ENCODE measurements around the gene LMF1.

Gene LMF1

DNA sequence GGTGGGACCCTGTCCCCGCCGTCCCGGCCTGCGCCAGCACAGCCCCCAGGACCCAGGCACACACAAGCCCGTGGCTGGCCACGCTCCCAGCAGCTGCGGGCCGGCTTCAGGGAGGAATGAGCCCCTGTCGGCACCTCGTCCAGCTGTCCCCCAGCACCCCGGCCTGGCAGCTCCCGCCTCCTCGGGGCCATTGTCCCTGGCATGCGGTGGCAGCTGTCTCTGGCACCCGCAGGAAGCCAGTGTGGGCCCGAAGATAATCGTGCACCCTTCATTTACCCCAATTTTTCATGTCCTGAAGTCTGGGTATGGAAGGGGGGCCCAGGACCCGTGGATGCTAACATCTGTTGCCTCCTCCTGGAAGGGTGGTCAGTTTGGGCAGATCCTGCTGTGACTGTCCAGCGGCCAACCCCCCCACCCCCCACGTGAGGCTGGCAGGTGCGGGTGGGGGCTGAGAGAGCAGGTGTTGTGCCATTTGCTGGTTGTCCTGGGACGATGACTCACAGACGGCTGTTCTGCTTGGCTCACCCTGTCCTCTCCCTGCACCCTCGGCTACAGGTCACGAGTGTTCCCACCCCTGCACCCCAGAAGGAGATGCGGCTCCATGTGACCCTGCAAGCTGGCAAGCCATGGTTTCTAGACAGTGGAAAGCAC, 4.0 kb upstream of the LMF1 start:
- no peaks in the 10 kb centered on the region for H3K36me3 ChIP-seq (ENCODE audit: insufficient read depth, insufficient read length, low read length)
- no peak for TF ChIP-seq YY1 (IDR thresholded peaks at IDR 0.05; ENCODE audit: insufficient read depth, insufficient read length)
- TF ChIP-seq ZNF274 (IDR thresholded peaks at IDR 0.05; ENCODE audit: low read depth, low read length): no peak
- no peak for TF ChIP-seq SUZ12 (IDR thresholded peaks at IDR 0.05; ENCODE audit: extremely low read depth, insufficient read depth, insufficient read length)
- H3K27me3 ChIP-seq (ENCODE audit: insufficient read depth, insufficient read length): peaks cover 31% of the 10 kb centered on the region
- no peak for DNase-seq (ENCODE audit: low read depth, low spot score)
- peaks cover 8% of the 10 kb centered on the region; the same call in 1 of the 2 replicates for H3K9me3 ChIP-seq (ENCODE audit: insufficient read depth, low read length)
- peaks cover 24% of the 10 kb centered on the region for H3K4me1 ChIP-seq (ENCODE audit: insufficient read depth, insufficient read length)
- H3K9ac ChIP-seq (ENCODE audit: insufficient read length, low read depth): no peak overlapping the region
- H3K4me3 ChIP-seq (ENCODE audit: insufficient read length, low read depth): no peak overlapping the region

DNA sequence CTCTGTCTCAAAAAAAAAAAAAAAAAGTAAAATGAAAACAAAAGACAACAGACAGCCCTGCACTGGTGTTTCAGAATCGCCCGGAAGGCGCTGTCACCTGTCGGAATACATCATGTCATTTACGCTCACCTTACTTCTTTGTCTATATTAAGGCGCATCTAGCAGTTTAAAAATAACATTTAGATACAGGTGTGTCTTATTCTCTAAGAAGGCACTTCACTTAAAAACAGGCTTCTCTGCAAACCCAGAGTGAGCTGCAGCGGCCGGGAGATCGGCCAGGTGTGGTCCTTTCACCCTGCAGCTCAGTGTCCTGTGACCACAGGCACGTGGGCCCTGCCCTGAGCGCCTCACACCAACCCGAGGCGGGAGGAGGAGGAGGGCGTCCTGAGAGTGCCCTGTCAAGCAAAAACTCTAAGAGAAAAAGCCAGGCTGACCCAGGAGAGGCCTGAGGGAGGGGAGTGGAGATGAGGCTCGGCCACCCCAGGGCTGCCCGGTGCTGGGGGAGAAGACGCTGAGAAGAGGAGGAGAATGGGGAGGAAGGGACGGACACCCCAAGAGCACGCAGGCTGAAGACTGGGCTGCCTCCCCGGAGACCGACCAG, 3.3 kb upstream of the LMF1 start:
- H3K9me3 ChIP-seq (ENCODE audit: insufficient read depth, low read length): peaks cover 8% of the 10 kb centered on the region; the same call in 1 of the 2 replicates
- peaks cover 29% of the 10 kb centered on the region for H3K4me1 ChIP-seq (ENCODE audit: insufficient read depth, insufficient read length)
- no peak for DNase-seq (ENCODE audit: low read depth, low spot score)
- peaks cover 31% of the 10 kb centered on the region for H3K27me3 ChIP-seq (ENCODE audit: insufficient read depth, insufficient read length)
- TF ChIP-seq YY1 (IDR thresholded peaks at IDR 0.05; ENCODE audit: insufficient read depth, insufficient read length) (no peak), SUZ12 (IDR thresholded peaks at IDR 0.05; ENCODE audit: extremely low read depth, insufficient read depth, insufficient read length) (no peak)
- H3K9ac ChIP-seq (ENCODE audit: insufficient read length, low read depth): no peak overlapping the region
- H3K36me3 ChIP-seq (ENCODE audit: insufficient read depth, insufficient read length, low read length): peaks cover 4% of the 10 kb centered on the region
- H3K4me3 ChIP-seq (ENCODE audit: insufficient read length, low read depth): no peak overlapping the region

DNA sequence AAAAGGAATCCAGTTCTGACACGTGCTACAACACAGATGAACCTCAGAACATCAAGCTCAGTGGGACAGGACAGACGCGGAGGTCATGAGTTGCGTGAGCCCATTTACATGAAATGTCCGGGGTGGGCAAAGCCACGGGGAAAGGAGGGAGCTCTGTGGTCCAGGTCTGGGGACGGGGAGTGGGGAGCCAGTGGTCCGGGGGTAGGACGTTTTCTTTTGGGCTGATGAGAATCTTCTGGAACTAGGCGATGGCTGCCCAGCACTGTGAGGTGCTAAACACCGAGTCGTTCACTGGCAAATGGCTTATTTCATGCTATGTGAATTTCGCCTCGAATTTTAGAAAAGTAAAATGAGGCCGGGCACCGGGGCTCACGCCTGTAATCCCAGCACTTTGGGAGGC, 2.6 kb upstream of the LMF1 start:
- Histone ChIP-seq H3K27me3 (ENCODE audit: insufficient read depth, insufficient read length) (peaks cover 25% of the 10 kb centered on the region), H3K4me1 (ENCODE audit: insufficient read depth, insufficient read length) (peaks cover 29% of the 10 kb centered on the region), H3K9me3 (ENCODE audit: insufficient read depth, low read length) (peaks cover 8% of the 10 kb centered on the region; the same call in 1 of the 2 replicates), H3K36me3 (ENCODE audit: insufficient read depth, insufficient read length, low read length) (peaks cover 4% of the 10 kb centered on the region), H3K9ac (ENCODE audit: insufficient read length, low read depth) (no peak overlapping the region), H3K4me3 (ENCODE audit: insufficient read length, low read depth) (no peak overlapping the region)
- DNase-seq (ENCODE audit: low read depth, low spot score): no peak
- TF ChIP-seq SUZ12 (IDR thresholded peaks at IDR 0.05; ENCODE audit: extremely low read depth, insufficient read depth, insufficient read length) (no peak), ZNF274 (IDR thresholded peaks at IDR 0.05; ENCODE audit: low read depth, low read length) (no peak), YY1 (IDR thresholded peaks at IDR 0.05; ENCODE audit: insufficient read depth, insufficient read length) (no peak)

DNA sequence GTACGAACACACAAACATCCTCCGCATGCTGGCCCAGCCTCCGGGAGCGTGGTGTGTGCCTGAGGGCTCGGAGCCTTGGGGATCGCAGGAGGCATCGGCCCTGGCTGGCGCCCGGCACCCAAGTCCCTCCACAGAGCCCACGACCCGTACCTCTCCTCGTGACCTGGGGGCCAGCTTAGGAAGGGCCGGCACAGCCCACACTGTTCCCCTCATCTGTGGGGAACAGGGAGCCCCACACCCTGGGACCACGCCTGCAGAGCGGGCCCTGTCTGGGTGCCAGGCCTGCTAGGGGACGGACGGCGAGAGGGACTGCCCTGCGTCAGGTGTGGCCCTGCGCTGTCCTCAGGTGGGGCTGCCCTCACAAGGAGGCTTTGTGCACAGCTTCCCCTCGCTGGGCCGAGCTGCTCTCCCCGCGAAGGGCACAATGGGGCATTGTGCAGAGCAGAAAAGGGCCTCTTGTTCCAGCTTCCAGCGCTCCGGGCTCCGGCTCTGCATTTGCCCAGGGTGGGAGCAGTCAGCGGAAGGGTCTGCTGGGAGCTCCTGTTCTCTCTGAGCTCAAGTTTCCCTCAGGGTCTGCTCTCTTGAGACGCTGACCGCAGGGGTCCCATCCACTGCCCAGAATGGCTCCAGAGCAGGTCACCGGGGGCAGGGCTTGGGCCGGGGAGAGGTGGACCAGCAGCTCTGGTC, 1.7 kb upstream of the LMF1 start:
- TF ChIP-seq YY1 (IDR thresholded peaks at IDR 0.05; ENCODE audit: insufficient read depth, insufficient read length): no peak
- no peak for TF ChIP-seq SUZ12 (IDR thresholded peaks at IDR 0.05; ENCODE audit: extremely low read depth, insufficient read depth, insufficient read length)
- TF ChIP-seq ZNF274 (IDR thresholded peaks at IDR 0.05; ENCODE audit: low read depth, low read length): no peak
- peaks cover 27% of the 10 kb centered on the region for H3K4me1 ChIP-seq (ENCODE audit: insufficient read depth, insufficient read length)
- no peak overlapping the region for H3K4me3 ChIP-seq (ENCODE audit: insufficient read length, low read depth)
- no peak for DNase-seq (ENCODE audit: low read depth, low spot score)
- peaks cover 13% of the 10 kb centered on the region for H3K36me3 ChIP-seq (ENCODE audit: insufficient read depth, insufficient read length, low read length)
- peaks cover 8% of the 10 kb centered on the region; the same call in 1 of the 2 replicates for H3K9me3 ChIP-seq (ENCODE audit: insufficient read depth, low read length)
- peaks cover 20% of the 10 kb centered on the region for H3K27me3 ChIP-seq (ENCODE audit: insufficient read depth, insufficient read length)
- H3K9ac ChIP-seq (ENCODE audit: insufficient read length, low read depth): peak overlapping the region; percentile 44

DNA sequence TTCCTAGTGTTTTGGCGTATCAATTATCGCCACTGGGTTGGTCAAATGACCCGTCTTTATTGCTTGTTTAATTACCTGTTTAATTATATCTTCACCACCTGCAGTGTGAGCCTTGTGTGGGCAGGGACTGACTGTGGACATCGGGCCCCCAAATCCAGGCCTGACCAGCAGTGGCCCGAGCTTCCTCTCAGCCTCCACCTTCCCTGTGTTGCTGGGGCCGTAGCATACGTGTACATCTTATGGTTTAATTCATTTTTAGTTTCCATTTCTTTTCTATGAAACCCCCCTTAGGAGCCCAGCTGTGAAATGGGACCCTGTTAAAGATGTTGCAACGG, 1.2 kb upstream of the LMF1 start:
- no peak overlapping the region for H3K4me3 ChIP-seq (ENCODE audit: insufficient read length, low read depth)
- TF ChIP-seq YY1 (IDR thresholded peaks at IDR 0.05; ENCODE audit: insufficient read depth, insufficient read length): no peak
- TF ChIP-seq SUZ12 (IDR thresholded peaks at IDR 0.05; ENCODE audit: extremely low read depth, insufficient read depth, insufficient read length): no peak
- TF ChIP-seq ZNF274 (IDR thresholded peaks at IDR 0.05; ENCODE audit: low read depth, low read length): no peak
- DNase-seq (ENCODE audit: low read depth, low spot score): no peak
- peaks cover 23% of the 10 kb centered on the region for H3K4me1 ChIP-seq (ENCODE audit: insufficient read depth, insufficient read length)
- peaks cover 18% of the 10 kb centered on the region for H3K36me3 ChIP-seq (ENCODE audit: insufficient read depth, insufficient read length, low read length)
- H3K9ac ChIP-seq (ENCODE audit: insufficient read length, low read depth): no peak overlapping the region
- peaks cover 20% of the 10 kb centered on the region for H3K27me3 ChIP-seq (ENCODE audit: insufficient read depth, insufficient read length)
- H3K9me3 ChIP-seq (ENCODE audit: insufficient read depth, low read length): peaks cover 8% of the 10 kb centered on the region; the same call in 1 of the 2 replicates

DNA sequence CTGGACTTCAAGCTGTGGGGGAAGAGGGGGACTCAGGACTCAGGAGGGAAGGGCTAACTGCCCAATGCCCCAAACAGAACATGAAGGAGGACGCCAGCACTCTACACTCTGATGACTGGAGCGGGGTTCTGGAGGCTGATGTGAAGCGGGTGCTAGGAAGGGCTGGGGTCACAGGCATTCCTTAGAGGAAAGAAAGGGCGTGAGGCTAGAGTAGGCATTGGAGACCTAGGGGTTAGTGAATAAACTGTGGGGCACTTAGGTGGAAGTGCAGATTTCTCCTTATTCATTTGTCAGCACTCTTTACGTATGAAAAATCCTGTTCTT, 760 bp upstream of the LMF1 start:
- H3K4me1 ChIP-seq (ENCODE audit: insufficient read depth, insufficient read length): peaks cover 23% of the 10 kb centered on the region
- no peak for DNase-seq (ENCODE audit: low read depth, low spot score)
- peaks cover 8% of the 10 kb centered on the region; the same call in 1 of the 2 replicates for H3K9me3 ChIP-seq (ENCODE audit: insufficient read depth, low read length)
- peaks cover 20% of the 10 kb centered on the region for H3K27me3 ChIP-seq (ENCODE audit: insufficient read depth, insufficient read length)
- peaks cover 22% of the 10 kb centered on the region for H3K36me3 ChIP-seq (ENCODE audit: insufficient read depth, insufficient read length, low read length)
- peak overlapping the region; percentile 41 for H3K4me3 ChIP-seq (ENCODE audit: insufficient read length, low read depth)
- TF ChIP-seq YY1 (IDR thresholded peaks at IDR 0.05; ENCODE audit: insufficient read depth, insufficient read length) (no peak), SUZ12 (IDR thresholded peaks at IDR 0.05; ENCODE audit: extremely low read depth, insufficient read depth, insufficient read length) (no peak), ZNF274 (IDR thresholded peaks at IDR 0.05; ENCODE audit: low read depth, low read length) (no peak)
- H3K9ac ChIP-seq (ENCODE audit: insufficient read length, low read depth): peak overlapping the region; percentile 89

DNA sequence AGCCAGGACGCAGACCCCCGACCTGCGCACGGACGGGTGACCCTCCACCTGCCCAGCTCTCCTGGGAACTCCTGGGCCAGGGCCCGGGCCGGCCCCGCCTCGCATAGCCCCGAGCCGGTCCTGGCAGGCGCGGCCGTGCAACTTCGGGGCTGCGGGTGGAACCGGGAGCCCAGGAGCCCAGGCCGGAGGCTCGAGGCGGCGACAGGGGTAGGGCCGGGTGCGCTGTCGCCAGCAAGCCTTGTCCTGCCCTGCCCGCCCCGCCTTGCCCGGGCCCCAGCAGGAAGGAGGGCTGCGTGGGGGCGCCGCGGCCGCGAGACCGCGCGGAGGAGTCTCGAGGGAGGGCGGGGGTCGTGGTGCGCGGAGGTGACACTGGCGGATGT, 408 bp downstream of the LMF1 start:
- Histone ChIP-seq H3K36me3 (ENCODE audit: insufficient read depth, insufficient read length, low read length) (peaks cover 33% of the 10 kb centered on the region), H3K4me3 (ENCODE audit: insufficient read length, low read depth) (peak overlapping the region; percentile 83), H3K27me3 (ENCODE audit: insufficient read depth, insufficient read length) (peaks cover 20% of the 10 kb centered on the region), H3K9ac (ENCODE audit: insufficient read length, low read depth) (peak overlapping the region; percentile 91), H3K4me1 (ENCODE audit: insufficient read depth, insufficient read length) (peaks cover 23% of the 10 kb centered on the region), H3K9me3 (ENCODE audit: insufficient read depth, low read length) (peaks cover 7% of the 10 kb centered on the region; the same call in 1 of the 2 replicates)
- TF ChIP-seq YY1 (IDR thresholded peaks at IDR 0.05; ENCODE audit: insufficient read depth, insufficient read length): no peak
- TF ChIP-seq ZNF274 (IDR thresholded peaks at IDR 0.05; ENCODE audit: low read depth, low read length): no peak
- TF ChIP-seq SUZ12 (IDR thresholded peaks at IDR 0.05; ENCODE audit: extremely low read depth, insufficient read depth, insufficient read length): no peak
- no peak for DNase-seq (ENCODE audit: low read depth, low spot score)
